ENCODE results near the gene TGFBR3.

The TGFBR3 gene

GRCh38 chr1:91796390-91796654 is 89.6 kb downstream of the TGFBR3 start:
- DNase-seq, result no peak

DNA sequence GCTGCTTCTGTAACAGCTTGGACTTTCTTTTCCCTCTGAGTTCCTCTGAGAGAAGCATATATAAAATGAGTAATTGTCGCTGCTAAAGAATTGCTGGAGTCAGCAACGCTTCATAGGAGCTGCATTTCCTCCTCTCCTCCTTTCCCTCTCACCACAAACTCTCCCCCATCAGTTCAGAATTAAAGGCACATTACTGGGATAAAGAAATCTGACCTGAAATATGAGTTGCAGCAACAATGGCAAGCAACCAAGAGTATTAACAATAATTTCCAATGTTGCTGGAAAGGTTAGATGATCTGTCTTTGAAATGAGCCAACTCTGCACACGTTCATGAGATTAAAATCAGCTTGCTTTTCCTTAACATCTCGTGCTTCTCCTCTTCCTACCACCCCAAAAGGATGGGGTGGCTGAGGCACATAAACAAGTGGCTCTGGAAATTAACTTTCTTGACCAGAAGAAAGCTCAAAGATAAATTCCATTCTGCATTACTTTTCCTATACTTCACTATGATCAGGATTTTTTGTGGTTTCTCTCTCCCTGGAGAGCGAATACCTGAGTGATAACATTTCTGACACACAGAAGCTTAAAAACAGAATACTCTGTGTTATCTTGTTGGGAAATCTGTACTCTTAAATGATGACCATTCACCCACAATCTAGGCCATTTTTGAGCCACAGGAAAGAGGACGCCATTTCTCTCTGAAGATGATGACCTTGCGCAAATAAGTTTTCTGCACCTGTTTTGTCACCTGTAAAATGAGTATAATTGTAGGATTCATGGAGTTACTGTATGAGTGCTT is 90.2 kb downstream of the TGFBR3 start:
- no peak for DNase-seq

GRCh38 chr1:91793877-91794276 is 92.1 kb downstream of the TGFBR3 start:
- DNase-seq, result no peak

DNA sequence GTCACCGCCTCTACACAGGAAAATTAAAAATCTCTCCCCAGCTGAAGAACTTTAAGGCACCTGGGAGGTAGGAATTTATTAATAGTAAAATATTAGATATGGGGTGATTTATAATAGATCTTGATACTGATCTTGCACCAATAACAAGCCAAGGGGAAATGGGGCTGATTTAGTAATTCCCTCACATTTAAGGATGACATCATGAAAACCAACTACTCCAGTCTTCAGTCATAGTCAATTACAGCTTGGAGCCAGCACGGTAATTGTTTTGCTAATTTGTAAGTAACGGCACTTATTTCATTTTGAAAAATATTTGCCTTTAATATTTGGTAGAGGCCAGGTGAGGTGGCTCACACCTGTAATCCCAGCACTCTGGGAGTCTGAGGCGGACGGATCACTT is 92.8 kb downstream of the TGFBR3 start:
- DNase-seq, result no peak

DNA sequence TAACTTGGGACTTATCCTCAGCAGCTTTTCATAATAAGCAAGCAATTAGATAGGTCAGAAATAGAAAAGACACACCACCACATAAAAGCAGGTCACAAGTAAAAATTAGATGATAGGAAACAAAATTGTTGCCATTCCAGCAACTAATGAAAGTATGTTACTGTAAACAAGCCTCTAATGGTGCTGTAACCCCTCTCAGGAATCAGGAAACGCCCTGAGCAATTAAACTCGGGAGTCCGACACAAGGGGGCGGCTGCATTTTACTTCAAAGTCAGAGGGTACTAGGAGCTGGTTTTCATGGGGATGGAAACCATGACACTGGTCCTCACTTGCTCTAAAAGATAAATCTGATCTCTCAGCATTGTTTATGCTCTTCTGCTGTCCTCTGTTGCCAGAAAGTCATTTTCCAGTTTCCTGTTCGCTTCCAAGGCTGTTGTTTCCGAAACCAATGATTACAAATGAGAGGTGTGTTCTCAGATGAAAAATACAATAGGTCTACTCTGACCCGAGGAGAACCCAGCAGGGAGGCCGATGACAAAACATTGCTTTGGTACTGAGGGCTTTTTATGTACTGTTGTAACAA is 93.4 kb downstream of the TGFBR3 start:
- DNase-seq, result no peak

DNA sequence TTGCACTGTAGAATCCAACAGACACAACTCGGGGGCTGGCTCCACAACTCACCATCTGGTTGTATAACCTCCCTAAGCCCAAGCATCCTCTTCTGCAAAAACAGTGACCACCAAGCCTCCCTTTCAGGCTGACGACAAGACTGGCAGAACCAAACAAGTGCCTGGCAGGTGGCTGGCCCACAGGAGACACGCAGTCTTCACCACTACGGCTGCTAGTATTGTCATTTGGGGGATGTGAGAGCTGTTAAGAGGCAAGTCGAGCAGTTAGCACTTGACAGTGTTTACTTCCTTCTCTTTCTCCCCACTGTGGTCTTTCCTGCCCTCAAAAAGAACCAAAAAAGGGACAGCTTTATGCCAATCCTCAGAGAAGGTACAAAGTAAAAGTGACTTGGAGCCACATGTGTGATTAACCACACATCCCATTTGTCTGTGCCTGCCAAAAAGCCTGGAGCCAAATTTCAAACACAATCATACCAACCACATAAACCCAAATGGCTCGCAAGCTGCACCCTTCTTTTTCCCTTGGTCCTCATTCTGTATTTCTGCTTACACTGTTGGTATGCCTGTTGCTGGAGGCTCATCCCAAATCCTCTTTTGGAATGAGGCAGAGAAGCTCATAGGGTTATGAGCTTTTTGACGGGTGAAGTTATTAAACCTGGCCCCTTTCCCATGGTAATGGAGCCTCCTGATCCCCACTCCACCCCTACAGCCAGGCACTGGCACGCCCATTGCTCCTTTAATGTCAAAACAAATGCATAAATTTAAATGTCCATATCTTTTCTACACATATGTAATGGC is 94.1 kb downstream of the TGFBR3 start:
- no peak for DNase-seq

GRCh38 chr1:91791103-91791502 is 94.8 kb downstream of the TGFBR3 start:
- no peak for DNase-seq

DNA sequence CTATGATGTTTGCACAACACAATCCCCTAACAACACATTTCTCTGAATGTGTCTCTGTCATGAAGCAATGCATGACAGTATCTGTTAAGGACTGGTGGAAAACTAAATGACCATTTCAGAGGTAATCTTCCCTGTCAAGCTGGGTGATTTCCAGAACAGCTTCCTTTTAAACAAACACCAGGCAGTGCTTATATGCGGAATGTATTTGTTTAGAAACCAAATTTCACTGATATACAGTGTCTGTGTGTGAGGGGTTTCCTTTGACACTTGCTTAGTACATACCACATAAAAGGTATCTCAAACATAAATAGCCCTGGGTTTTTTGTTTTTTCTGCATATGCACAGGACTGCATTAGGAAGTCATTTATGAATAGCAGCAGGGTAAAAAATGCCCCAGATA is 95.6 kb downstream of the TGFBR3 start:
- no peak for DNase-seq

DNA sequence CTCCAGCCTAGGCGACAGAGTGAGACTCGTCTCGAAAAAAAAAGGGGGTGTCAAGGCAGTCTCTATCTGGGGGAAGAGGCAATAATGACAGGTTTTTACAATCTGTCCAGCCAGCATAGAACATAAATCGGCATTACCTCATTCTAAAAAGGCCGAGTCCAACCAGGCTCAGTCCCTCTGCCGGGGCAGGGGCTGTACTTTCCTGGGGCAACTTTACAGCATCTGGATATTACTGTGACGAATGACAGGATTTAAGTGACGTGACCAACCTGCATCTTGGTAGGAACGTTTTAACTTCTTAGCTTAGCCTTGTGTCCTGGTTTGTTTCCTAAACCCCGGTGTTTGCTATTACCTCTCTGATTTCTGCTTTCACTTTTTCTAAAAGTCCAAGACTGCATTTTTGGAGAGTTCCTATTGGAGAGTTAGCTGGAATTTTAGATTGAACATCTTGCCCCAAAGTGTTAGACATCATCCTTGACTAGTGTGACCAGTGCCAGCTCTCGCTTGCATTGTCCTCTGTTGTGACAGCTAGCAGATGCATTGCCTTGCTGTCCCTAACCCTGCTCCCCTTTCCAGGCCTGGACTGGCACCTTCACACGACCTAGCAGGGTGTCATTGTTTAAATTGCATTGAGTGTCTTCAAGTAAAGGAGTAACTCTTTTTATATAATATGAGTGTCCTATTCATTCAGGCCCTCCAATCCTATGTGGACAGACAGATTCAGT is 96.5 kb downstream of the TGFBR3 start:
- no peak for DNase-seq

GRCh38 chr1:91787919-91788318 is 98.0 kb downstream of the TGFBR3 start:
- no peak for DNase-seq

GRCh38 chr1:91784616-91785015 is 101.3 kb downstream of the TGFBR3 start:
- DNase-seq, result no peak

DNA sequence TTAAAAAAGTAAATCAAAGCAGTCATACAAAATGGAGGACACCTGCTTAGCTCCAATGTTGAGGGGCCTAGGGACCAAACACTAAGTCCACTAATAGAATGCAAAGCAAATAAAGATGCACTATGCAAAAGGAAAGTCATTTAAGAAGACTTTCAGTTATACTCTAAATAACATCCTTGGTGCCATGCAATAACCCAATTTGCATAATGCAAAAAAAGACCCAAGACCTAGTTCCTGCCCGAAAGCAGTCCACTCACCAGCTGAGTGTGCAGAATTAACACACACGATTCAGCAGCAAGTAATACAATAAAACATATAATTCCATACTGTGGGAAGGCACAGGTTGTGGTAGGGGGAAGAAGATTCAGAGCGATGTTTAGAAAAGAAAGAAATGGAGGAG is 101.8 kb downstream of the TGFBR3 start:
- DNase-seq, result no peak

GRCh38 chr1:91783423-91784170 is 102.4 kb downstream of the TGFBR3 start:
- DNase-seq, result no peak

DNA sequence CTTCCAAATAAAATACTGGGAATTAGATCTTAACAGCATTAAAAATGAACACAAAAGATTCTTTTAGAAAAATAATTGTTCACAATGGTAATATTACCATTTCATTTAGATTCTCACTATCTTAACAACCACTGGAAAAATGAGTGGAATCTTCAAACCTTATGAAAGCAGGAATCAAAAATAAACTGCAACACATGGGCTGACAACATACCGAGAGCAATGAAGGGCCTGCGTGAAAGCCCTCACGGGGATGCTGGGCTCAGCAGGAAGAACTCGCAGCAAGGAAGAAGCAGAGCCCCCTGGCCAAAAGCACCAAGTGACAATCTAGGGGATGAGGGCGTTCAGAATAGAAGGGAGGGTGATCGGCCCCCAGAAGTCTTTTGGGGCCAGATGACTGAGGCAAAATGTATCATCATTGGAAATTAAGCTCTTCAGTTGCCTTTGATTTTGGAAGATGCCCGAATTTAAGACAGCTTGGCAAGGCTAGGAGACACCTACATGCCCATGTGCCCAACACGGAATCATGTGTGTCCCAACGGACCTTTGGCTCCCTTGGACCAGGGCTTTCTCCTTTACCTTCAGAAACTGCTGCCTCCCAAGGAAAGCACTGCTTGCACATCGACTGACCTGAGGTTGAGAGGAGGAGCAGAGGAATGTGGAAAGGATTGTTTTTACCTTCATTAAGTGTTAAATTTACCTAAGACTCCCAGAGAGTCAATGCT is 103.9 kb downstream of the TGFBR3 start:
- no peak for DNase-seq

DNA sequence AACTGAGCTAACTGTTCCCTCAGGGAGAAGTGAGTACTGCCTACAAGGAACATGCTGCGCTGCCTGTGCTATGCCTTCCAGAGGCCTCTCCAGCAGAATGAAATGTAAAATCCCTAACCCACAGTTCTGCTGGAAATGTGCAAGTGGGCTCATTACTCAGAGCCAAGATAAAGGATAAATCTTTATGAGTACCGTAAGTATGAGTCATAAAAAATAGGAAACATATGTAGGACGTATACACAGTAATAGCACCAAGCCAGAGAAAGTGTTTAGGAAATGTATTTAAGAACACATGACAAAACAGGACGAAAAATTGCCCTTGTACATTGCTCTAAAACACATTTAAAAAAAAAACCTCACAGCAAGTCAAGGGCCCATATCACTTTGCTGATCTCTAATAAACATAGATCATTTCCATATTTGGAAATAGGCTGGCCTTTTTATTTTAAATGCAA is 104.6 kb downstream of the TGFBR3 start:
- DNase-seq, result no peak

DNA sequence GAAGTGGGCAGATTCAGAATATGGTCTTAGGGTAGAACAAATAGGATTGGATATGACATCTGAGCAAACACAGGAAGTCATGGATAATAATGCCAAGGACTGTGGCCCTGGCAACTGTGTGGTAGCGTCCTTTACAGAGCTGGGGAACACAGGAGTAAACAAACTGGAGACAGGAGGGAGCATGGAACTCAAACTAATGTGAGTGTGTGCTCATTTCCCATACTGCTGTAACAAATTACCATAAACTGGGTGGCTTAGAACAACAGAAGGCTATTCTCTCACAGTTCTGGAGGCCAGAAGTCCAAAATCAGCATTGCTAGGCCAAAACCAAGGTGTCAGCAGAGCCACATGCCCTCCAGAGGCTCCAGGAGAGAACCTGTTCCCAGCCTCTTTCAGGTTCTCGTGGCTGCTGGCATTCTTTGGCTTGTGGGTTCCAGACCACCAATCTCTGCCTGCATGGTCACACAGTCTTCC is 106.4 kb downstream of the TGFBR3 start:
- no peak for DNase-seq

- DNase-seq, result no peak
These were observed 107.0 kb downstream of the TGFBR3 start for GRCh38 chr1:91778964-91779363.

GRCh38 chr1:91777630-91778300 is 108.2 kb downstream of the TGFBR3 start:
- DNase-seq, result no peak

DNA sequence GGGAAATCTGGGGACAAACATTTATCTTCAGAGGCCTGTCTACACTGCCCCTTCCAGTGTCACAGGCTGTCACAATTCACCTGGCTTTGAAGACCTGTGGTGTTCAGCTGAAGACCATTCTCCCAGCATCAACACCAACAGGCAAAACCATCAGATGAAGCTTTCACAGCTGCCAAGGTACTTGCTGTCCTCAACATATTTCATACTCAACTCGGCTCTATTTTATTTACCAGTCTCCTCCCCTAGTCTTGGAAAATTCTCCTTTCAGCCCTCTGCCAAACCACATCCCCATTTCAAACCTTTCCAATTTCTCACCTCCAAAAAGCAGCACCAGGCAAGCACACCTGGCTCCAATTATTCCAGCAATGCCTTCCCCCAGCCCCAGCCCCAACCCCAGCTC is 108.8 kb downstream of the TGFBR3 start:
- no peak for DNase-seq

DNA sequence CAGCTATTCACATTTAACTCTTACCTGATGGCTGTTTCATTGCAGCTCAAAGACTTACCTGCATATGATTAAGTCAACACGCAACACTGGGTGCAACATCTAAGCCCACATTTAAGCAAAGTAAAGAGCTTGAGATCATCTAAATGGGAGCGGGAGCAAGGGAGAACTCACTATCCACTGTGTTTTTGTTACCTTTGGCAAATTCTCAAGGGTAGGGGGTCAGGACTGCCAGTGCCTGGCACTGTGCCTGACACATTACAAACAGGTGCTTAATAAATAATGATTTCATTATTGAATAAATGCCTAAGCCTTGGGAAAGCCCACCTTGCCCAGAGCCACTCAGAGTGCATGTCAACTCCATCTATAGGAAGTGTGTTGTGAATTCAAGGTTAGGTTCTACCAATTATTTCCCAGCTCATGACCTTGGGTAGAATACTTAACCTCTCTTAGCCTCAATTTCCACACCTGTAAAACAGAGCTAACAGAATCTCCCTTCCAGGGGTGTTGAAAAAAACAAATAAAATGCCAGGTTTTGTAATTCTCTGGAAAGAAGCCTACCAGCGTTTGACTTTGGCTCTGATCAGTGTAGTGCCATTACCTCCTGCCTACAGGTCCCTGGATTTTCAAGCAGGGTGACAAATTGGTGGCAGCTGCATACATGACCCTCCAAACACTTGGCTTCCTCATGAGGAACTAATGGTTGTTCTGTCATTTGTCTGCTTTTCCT is 109.7 kb downstream of the TGFBR3 start:
- no peak for DNase-seq

GRCh38 chr1:91775227-91775626 is 110.7 kb downstream of the TGFBR3 start:
- no peak for DNase-seq

All from femur (tissue), 1 donor.